HK-2 (cell line): ENCODE data around the gene NMT1.
A peak's percentile ranks its signal among the peaks of the same experiment; 100 is the strongest.

Source experiments
- DNase-seq: peaks from one replicate; pipeline ENCODE4 v3.0.0-alpha.2; 2018; ENCODE audit not compliant: unreplicated experiment

The NMT1 gene

GRCh38 chr17:45060797-45061605 is at the start of gene NMT1:
Gene NMT1, plus strand, starts transcription at chr17:45061317. Its CDS starts 13 bp downstream, at chr17:45061330.
- peak; percentile 97 for DNase-seq

GRCh38 chr17:45011767-45012166 is 49.4 kb upstream of the NMT1 start:
- DNase-seq: no peak

DNA sequence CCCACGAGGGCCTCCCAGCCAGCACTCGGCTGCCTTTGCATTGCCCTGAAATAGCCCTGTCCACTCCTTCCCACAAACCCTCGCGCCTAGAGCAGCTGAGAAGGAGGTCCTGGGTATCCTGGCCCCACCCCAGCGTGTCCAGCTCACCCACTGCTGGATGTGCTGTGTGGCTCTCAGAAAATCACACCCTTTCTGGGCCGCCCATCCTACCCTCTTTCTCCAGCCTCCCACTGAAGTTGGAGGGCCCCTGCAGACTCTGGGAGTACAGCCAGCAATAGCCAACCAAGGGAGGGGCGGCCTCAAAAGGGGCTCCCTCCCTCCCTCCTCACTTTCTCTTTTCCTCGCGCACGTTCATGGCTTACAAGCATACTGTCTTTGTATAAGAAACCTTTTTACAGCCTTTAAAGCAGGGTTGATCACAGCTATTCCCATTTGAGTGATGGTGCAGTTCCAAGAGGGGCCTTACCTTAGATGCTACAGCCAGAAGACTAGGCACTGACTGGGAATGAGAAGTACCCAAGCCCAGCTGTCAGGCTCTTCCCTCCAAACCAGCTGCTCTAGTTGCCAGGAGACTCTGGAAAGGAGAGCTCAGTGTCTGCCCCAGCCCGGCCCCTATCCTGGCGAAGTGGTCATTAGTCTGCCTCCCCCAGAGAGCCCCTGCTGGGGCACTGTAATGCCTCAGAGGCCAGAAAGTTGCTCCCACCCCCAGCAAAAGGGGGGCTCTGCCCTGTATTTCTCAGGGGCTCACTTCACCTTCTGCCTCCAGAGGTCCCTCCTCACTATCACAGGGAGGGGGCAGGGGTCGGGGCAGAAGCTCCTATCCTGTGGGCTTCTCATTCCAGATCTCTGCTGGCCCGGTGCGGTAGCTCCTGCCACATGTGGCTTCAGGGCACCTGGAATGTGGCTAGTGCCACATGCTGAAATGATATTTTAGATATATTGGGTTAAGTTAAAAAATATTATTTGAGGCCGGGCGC is 47.8 kb upstream of the NMT1 start:
- DNase-seq: no peak

GRCh38 chr17:45016237-45016636 is 44.9 kb upstream of the NMT1 start:
- no peak for DNase-seq

DNA sequence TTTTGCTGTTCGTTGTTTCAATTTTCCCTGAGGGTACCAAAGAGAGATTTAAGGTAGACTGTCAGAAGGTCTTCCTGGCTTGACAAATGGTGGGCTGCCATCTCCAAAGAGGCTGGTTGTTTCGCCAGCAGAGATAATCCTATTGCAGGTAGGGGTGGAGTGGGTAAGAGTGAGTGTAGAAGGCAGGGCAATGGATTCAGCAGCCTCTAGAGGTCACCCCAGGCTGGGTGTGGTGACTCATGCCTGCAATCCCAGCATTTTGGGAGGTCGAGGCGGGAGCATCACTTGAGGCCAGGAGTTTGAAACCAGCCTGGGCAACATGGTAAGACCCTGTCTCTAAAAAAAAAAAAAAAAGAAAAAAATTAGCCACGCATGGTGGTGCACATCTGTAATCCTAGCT is 44.3 kb upstream of the NMT1 start:
- DNase-seq: no peak

- no peak for DNase-seq
Measured at GRCh38 chr17:45018514-45018847, 42.6 kb upstream of the NMT1 start.

GRCh38 chr17:45018848-45019711 is 42.0 kb upstream of the NMT1 start:
- DNase-seq: peak; percentile 52

DNA sequence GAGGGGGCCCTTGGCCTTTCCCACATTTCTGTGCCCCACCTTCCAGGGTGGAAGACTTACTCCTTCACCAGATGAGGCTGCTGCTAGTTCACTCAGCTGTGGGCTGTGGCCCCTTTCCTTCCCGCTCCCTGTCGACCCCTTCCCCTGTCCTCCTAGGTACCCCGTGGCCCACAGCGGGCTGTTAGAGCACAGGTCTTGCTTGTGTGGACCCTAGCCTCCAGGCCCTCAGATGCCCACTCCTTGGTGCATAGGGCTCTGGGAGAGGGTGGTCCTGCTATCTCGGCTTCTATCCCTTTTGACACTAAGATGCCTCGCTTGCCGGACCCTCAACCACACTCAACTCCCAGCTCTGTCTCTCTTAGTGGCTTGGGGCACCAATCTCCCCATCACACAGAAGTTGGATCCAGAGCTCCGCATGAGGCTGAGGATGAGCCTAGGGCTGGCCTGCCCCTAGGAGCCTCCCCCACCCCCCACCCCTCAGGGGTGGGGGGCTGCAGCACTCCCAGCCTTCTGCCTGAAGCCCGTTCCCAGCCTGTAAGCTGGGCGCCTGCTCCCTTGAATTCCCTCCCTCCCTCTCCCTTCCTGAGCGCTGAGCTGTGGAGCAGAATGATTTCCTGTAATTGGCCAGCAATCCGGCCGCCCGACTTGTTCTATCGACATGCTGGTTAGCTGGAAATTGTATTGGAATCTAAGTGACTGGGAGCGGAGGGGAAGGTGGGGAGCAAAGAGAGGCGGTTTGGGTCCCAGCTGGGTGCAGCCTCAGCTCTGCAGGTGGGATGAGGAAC is 40.6 kb upstream of the NMT1 start:
- no peak for DNase-seq

GRCh38 chr17:45021607-45022287 is 39.4 kb upstream of the NMT1 start:
- peak; percentile 68 for DNase-seq

DNA sequence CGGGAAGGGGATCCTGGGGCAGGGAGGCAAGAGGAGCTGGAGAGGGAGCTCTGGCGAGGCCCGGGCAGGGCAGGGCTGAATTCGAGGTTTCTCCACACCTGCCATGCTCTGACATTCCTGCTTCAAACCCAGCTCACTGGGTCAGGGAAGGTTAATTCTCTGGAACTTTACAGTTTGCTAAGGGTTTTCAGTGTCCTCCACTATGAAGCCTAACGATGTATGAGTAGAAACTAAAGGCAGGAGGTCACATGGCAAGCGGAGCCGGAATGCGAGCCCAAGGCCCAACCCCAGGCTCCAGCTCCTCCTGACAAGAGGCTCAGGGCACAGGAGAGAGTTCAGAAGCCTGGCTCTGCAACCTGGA is 38.8 kb upstream of the NMT1 start:
- DNase-seq: no peak

GRCh38 chr17:45022655-45023339 is 38.3 kb upstream of the NMT1 start:
- DNase-seq: no peak

GRCh38 chr17:45029096-45029495 is 32.0 kb upstream of the NMT1 start:
- DNase-seq: no peak

DNA sequence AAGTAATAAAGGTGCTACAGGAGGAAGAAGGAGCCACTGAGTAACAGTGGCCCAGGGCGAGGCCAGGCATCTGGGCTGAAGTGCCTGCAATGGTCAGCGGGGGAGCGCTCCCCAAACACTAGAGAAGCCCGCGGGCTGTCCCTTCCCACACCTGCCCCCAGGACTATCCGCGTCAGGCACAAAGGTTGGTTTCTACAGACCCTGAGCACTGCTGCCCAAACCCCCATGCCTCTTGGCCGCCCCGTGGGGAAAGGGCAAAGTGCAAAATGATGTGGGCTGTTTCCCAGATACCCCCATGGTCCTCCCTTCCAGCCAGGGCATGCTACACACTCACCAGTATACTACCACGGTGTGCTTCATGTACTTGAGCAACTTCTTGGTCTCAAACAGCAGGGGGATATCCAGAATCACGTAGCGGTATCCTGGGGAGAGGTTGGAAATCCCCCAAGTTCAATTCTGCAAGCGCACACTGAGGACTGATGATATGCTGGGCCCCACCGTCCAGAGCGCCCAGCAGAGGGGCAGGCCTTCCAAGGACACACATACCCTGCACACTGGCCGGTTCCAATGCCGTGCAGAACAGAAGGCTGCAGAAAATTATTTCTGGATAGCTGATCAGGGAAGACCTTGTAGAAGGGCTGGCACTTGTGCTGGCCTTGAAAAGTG is 31.2 kb upstream of the NMT1 start:
- DNase-seq: no peak

DNA sequence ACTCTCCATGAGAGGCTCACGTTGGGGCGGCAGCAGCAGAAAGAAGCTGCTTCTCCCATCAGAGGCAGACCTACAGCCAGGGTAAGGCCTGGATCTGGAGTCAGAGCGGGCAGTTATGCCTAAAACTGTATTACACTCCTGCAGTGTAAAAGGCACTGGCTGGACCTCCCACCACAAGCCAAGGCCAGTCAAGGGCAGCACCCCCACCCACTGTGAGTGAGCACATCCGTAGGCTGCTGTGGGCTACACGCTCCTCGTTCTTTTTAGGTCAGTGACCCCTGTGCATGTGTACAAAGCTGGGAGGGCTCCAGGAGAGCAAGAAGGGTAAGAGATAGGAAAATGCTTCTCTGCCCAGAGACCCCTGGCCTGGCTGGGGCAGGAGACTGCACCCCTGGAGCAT is 30.4 kb upstream of the NMT1 start:
- no peak for DNase-seq

DNA sequence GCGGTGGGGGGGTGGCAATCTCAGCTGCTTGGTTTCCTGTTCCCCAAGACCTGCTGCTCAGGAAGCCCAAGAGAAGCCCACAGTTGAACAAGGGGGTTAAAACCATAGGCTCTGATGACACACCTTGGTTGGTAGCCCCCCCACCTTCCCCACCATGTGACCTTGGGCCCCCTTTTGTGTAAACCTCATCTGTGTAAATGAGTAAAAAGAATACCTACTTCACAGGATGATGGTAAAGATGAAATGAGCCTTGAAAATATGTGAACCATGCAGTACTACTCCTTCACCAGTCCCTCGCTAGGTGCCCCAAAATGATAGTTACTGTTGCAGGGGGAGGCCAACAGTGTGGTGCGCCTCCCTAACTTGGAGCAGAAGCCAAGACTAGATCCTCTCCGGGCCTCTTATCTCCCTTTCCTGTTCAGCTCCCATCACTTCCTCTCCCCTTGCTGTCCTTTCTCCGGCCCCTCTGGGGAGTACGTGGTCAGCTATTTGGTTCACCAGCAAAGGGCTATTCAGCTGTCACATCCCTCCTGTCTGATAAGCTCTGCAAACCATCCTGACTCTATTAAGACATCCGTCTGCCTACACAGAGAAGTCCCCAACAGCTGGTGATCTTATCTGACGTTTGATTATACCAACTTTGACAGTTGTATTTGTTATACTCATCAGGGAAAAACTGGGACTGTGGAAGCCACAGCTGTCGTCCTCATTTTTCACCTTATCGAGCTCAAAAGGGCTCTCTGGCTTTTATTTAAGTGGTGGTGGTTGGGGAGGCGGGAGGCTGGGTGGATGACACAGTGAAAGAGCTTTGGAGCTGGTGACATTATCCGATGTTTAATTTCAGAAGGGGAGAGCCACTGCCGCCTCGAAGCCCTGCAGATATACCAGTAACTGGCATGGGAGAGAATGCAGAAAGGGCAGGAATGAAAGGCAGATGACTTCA is 29.6 kb upstream of the NMT1 start:
- no peak for DNase-seq

GRCh38 chr17:45032174-45032541 is 29.0 kb upstream of the NMT1 start:
- no peak for DNase-seq

DNA sequence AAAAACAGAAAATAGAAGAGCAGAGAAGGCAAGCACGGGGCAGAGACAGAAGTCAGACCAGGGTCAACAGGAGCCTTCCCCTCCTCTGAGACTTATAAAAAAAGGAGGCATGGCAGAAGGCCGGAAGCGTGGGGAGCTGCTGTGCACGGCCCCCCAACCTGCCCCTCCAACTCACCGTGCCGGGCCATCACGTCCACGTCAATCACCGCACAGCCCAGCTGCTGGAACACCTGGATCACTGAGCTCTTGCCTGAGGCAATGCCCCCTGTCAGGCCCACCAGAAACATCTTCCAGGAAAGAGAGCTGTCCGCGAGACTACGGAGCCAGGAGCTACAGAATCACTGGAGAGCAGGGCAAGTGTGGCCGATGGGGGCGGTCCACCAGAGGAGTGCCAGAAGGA is 26.5 kb upstream of the NMT1 start:
- no peak for DNase-seq

GRCh38 chr17:45035848-45036247 is 25.3 kb upstream of the NMT1 start:
- no peak for DNase-seq
